ENCODE data around the gene MAD1L1.
"Not testable (repeated sequence)": the region's sequence is repeated elsewhere in the genome, so short reads cannot be mapped to it uniquely, and the experiment has no call there.

MAD1L1 gene

DNA sequence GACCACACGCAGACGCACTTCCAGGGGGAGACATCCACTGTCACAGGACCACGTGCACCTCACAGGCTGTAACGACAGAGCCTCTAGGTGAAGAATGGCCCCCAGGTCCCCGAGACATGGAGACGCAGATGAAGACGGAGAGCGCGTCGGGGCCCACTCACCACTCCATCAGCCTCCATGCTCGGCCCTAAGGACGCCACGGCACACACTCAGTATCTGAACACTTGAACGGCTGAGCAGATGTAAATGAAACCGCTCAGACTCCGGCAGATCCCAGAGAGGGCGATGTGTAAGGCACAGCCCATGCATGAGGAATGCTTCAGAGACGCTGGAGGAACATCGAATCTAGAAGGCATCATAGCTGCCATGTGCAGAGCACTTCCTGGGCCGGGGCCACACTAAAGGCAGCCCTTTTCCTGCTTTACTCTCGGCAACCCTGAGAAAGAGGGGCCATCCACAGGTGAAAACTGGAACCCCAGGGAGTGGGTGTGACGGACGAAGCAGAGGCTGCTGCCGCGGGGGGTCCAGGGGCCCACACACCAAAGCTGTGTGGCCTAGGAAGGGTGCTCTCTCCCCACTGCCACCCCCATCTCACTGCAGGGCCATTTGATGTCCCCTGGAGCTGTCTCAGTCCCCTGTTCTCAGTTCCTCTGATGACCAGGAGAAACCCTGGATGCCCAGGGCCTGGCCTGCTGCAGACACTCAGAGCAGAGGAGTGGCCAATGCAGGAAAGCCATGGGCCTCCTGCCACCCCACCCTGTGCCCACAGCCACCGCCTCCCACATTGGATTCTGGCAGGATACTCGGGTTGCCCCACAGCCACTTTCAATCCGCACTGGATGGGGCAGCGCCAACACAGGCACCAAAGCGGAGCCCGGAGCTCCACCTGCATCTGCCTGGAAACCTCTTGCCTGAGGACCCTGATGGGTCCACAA, 253.8 kb downstream of the MAD1L1 start:
- in situ Hi-C loops (cut with MboI; ENCODE audit: low sequenced_read_pairs), result no loop called here

DNA sequence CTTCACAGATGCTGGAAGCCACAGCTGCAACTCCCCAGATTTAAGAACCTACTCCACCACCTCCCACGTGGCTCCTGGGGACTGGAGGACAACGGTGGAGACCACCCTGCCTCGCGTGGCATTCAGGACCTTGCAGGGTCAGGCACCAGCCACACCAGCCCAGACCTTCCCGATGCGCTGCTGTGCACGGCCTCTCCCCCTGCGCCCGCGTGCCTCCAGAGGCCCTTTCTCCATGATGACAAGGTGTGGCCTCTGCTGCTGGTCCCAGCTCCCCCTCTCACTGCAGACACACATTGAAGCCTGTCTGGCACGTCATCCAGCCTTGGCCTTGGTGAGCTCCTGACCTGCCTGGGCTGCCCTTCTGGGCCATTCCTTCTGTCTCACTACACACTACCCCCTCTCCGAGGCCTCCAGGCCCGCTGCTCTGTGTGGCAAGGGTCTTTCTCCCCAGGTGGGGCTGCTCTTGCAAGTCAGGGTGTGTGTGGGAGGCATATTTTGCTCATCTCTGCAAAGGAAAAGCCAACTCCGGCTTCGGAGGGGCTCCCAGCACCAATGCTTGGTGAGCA, 254.8 kb downstream of the MAD1L1 start:
- in situ Hi-C loops (cut with MboI; ENCODE audit: low sequenced_read_pairs), result no loop called here

DNA sequence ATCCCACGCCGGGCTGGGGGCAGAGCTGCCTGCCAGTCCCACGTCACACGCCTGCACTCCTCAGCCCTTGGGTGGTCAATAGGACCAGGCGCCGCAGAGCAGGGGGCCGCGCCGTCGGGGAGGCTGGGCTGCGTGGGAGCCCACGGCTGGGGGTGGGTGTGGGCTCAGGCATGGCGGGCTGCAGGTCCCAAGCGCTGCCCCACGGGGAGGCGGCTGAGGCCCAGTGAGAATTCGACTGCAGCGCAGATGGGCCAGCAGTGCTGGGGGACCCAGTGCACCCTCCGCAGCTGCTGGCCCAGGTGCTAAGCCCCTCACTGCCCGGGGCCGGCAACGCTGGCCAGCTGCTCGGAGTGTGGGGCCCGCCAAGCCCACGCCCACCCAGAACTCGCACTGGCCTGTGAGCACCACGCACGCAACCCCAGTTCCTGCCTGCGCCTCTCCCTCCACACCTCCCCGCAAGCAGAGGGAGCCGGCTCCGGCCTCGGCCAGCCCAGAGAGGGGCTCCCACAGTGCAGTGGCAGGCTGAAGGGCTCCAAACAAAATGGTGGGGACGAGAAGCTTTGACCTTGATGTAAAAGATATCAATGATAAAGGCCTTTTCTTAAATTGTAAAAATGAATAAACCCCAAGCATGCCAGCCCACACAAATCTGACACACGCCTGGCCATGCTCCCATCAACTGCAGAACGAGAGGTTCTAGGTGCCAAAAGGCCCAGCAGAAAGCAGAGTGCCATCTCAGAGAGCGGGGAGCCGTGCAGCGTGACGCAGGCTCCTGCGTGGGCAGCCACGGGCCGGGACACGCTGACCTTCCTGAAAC, 255.5 kb downstream of the MAD1L1 start:
- in situ Hi-C loops (cut with MboI; ENCODE audit: low sequenced_read_pairs), result no loop called here

DNA sequence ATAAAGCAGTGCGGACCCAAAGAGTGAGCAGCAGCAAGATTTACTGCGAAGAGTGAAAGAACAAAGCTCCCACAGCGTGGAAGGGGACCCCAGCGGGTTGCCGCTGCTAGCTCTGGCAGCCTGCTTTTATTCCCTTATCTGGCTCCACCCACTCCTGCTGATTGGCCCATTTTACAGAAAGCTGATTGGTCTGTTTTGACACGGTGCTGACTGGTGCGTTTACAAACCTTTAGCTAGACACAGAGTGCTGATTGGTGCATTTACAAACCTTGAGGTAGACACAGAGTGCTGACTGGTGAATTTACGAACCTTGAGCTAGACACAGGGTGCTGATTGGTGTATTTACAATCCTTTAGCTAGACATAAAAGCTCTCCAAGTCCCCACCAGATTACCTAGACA, 256.2 kb downstream of the MAD1L1 start:
- in situ Hi-C loops (cut with MboI; ENCODE audit: low sequenced_read_pairs), result not testable (repeated sequence)

DNA sequence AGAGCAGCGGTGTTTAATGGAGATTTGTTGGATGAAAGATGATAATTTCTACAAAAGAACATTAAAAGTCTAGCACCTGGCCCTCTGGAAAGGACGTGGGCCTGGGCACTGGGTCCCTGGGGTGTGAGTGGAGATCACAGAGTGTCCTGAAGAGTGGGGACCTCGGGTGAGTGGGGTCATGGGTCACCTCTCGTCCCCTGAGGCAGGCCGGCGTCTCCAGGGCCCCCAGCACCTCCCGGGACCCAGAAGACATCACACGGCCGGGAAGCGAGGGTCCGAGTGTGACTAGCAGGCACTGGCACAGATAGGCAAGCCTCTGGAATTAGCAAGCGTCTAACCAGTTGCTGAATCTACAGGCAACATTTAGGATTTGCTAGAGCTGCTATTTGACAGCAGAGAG, 257.2 kb downstream of the MAD1L1 start:
- in situ Hi-C loops (cut with MboI; ENCODE audit: low sequenced_read_pairs), result no loop called here

DNA sequence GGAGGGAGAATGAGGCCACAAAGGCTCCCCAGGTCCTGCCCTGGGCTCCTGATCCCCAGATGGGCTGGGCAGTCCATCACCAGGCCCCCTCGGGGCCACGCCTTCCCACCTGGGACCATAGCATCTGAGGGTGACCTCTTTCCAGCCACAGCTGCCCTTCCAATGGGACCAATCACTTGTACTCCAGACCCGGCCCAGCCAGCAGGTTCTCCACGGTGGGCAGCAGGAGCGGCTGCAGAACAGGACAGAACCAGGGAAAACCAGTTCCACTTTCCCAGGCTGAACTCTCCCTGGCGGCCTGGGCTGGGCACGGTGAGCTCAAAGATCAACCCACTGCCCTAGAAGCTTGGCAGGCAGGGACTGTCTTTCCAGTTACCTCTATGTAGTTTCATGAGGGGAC, 257.6 kb downstream of the MAD1L1 start:
- in situ Hi-C loops (cut with MboI; ENCODE audit: low sequenced_read_pairs), result no loop called here

DNA sequence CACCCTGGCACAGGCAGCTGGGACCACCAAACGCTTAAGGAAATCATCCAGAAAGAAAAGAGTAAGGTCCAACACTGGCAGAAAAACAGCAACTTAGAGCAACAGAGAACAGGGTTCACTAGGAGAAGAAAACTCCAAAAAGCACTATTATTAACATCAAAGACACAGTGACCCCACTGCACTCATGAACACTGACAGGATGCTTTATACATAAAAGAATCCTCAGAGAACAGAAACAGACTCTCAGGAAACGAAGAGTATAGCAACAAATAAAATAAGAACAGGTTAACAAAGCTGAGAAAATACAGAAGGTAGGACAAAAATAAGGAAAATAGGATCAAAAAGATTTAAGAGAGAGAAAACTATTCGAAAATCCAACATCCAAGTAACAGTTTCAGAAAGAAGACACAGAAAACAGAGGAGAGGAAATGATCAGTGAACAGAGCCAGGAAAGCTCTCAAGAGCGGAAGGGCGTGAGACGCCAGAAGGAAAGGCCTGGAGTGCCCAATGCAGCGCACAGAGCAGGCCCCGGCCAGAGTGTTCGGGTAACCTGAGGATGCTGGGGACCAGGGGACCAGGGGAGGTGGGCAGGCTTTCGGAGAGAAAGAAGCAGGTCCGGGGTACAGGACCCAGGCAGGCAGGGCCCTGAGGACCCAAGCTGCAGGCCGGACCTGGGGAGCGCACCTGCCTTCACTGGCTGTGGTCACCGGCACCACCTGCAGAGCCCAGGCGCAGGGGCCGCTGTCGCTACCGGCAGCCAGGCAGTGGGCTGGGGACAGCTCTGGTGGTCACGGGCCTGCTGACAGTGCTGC, 258.2 kb downstream of the MAD1L1 start:
- in situ Hi-C loops (cut with MboI; ENCODE audit: low sequenced_read_pairs), result no loop called here

DNA sequence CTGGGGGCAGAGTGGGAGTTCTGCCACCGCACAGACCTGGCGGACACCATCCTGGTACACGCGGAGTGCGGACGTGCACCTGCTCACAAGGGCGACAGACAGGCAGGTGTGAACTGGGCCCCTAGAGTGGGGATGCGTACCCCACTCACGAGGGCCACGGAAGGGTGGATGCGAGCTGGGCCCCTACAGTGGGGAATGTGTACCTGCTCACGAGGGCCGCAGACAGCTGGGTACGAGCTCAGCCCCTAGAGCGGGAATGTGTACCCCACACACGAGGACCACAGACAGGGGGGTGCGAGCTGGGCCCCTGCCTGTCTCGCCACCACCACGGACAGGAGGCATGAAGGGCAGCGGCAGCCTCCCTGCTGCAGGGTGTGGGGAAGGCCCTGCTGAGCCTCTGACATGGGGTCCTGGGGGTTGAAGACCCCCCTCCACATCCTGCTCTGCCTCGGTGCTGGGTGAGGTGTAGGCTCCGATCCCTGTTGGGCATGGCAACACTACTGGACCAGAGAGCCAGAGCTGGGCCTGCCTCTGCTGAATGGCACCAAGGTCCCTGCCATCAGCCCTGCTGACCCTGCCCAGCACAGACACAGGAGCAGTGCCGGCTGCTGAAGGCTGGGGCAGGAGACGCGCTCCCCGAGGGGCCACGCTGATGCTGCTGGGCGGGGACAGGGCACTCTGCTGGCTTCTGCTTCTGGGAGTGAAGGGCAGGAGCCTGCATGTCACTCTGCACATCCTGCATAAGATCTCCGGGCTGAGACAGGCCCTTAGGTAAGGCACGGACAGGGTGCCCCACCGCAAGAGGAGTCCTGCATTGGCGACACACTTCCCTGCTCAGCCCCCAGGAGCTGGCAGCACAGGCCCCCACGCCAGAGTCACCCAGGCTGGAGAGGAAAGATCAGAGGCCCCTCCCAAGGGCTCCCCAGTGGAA, 259.2 kb downstream of the MAD1L1 start:
- in situ Hi-C loops (cut with MboI; ENCODE audit: low sequenced_read_pairs), result no loop called here

DNA sequence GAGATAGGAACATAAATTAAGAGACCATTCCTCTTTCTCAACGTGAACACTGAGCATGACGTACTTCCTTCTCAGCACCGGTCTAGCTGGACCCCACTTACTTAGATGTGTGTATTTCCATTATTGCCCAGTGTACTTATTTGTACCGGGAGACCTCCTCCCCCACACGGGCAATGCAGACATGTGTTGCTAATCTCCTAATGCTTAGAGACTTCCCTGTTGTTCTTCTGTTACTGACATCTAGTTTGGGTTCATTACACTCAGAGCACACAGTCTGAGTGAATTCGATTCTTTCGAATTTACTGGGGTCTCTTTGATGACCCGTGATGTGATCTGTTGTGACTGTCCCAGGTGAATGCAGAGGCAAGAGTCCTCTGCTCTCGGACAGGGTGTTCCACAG, 260.0 kb downstream of the MAD1L1 start:
- in situ Hi-C loops (cut with MboI; ENCODE audit: low sequenced_read_pairs), result no loop called here

DNA sequence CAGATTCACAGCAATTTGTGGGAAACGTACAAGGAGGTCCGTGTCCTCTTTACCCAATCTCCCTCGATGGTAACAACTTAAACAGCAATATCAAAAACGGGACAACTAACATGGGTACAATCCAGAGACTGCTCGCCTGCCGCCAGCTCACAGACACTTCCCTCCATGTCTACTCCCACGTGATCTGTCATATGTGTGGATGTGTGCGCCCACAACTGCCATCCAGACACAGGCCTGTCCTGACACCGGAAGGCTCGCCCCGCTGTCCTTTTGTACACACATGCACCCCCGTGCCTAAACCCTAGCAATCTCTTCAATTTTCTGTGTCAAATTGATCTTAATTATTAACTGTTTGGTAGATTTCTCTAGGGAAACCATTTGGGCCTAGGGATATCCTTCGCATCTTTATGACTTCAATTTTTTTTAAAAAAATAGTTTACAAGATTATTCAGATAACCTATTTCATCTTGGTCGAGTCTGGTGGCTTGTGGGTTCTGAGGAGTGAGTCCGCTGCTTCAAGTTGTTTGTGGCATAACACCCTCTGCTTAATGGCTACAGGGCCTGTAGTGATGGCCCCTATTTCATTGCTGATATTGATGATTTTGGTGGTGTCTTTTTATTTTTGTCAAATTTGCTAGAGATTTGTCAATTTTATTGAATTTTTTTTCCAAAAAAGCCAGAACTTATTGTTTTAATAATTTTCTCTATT, 260.6 kb downstream of the MAD1L1 start:
- in situ Hi-C loops (cut with MboI; ENCODE audit: low sequenced_read_pairs), result no loop called here

DNA sequence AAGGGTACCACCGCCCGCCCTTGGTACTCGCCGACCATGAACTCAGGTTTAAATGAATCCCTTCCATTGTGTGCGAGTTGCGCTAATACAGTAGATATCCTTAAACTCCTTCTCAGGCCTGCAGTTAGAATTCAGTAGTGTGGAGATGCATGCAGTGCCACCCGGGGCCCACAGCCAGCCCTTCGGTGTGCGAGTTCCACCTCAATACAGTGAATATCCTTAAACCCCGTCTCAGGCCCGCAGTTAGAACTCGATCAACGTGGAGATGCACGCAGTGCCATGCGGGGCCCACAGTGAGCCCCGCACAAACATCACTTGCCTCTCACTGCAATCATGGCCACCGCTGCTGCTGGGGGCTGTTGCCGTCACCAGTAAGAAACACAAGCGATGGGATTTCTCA, 261.9 kb downstream of the MAD1L1 start:
- in situ Hi-C loops (cut with MboI; ENCODE audit: low sequenced_read_pairs), result no loop called here

DNA sequence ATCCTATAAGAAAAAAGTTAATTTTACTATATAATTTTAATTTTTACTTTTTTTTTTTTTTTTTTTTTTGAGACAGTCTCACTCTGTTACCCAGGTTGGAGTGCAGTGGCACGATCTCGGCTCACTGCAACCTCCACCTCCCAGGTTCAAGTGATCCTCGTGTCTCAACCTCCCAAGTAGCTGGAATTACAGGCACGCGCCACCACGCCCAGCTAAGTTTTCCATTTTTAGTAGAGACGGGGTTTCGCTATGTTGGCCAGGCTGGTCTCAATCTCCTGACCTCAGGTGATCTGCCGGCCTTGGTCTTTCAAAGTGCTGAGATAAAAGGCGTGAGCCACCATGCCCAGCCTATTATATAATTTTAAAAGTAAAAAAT, 262.5 kb downstream of the MAD1L1 start:
- in situ Hi-C loops (cut with MboI; ENCODE audit: low sequenced_read_pairs), result not testable (repeated sequence)

DNA sequence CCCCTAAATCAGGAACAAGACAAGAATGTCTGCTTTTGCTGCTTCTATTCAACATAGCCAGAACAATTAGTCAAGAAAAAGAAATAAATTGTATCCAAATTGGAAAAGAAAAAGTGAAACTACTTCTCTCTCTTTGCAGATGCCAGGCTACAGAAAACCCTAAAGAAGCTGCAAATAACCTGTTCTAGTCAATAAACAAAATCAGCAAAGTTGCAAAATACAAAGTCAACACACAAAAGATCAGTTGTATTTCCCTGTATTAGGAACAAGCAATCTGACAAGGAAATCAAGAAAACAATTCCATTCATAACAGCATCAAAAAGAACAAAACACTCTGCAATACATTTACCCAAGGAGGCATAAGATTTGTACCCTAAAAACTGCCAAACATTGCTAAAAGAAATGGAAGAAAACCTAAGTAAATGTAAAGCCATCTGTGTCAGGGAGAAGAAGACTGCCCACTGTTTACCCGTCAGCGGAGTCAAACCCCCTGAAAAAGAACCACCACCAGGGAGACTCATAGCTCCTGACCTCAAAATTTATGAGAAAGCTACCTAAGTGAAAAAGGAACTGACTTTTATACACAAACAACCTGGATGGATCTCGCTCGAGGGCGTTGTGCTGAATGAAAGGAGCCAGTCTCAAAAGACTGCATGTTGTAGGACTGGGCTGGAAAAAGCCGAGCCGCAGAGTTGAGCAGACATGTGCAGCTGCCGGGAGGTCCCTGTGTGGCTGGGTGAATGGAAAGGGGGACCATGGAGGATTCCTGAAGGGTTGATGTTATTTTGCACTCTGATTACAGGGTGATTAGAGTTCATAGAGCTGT, 263.1 kb downstream of the MAD1L1 start:
- in situ Hi-C loops (cut with MboI; ENCODE audit: low sequenced_read_pairs), result no loop called here

DNA sequence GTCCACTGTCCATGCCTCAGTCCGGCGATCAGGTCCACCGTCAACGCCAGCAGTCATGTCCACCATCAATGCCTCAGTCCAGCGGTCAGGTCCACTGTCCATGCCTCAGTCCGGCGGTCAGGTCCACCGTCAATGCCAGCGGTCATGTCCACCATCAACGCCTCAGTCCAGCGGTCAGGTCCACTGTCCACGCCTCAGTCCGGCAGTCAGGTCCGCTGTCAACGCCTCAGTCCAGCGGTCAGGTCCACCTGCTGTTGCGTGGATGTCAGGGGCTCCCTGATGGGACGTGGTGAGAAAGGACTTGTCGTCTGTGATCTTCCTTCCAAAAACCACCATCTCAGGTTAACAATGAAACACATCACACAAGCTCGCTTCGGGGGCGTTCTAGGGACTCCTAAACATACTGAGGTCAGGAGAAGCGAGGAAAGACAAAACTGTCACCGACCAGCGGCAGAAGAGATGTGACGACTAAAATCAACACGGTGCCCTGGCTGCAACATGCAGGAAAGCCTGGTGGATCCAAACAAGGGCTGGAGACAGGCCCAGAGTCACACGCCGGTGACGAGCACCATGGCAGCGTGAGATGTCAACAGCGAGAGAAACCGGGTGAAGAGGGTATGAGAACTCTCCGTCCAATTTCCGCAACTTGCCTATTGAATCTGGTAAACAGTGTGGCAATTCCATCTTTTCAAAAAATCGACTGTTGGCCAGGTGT, 264.2 kb downstream of the MAD1L1 start:
- in situ Hi-C loops (cut with MboI; ENCODE audit: low sequenced_read_pairs), result no loop called here

DNA sequence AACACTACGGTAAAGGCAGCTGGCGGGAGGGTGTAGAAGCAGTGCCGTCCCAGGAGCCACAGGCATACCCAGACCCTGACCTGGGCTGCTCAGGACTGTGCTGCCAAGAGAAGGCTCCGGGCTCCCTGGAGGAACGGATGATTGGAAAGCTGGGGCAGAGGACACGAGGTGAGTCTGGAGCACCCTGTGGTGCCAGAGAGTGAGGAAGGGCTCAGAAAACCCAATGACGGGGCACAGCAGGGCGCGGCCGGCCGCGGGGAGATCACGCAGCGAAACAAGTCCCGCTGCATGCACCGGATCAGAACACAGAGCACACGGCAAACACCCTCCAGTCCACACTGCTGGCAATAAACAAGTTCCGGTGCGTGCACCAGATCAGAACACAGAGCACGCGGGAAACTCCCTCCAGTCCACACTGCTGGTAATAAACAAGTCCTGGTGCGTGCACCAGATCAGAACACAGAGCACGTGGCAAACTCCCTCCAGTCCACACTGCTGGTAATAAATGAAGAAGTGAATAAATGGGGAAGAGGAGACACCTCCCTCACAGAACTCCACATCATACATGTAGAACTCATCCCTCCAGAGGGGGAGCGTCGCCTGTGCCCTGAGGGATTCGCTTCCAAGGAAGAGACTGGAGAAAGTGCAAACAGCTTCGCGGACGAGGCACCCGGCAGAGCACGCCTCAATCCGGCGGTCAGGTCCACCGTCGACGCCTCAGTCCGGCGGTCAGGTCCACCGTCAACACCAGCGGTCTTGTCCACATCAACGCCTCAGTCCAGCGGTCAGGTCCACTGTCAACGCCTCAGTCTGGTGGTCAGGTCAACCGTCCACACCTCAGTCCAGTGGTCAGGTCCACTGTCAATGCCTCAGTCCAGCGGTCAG, 265.0 kb downstream of the MAD1L1 start:
- in situ Hi-C loops (cut with MboI; ENCODE audit: low sequenced_read_pairs), result no loop called here

DNA sequence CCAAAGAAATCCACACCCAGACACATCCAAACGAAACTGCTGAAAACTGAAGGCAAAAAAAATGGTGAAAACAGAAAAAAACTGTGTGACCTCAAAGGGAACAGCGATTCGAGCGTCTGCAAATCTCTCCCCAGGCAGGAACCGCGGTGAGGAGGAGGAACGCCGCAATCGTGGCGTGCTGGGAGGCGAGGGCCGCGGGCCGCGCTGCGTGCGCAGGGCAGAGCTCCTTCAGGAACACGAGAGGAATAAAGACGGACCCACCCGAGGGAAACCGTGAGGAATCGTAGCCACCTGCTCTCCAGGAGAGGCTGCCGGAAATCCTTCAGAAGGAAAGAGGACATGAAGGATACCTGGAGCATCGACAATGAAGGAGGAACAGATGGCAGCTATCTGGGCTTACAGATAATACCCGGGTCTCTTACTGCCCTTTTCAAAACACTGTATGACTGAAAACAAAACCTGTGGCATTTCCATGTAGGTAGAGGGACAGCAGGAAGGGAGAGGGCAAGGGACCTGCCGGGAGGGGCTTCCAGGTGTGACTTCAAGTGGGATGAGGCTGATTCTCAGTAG, 266.0 kb downstream of the MAD1L1 start:
- in situ Hi-C loops (cut with MboI; ENCODE audit: low sequenced_read_pairs), result no loop called here

Data from HL-60/S4 (cell line).